Measurements from ENCODE around the gene JMJD8. TPM values are rescaled to one million over a fixed set of nuclear protein-coding genes. Genes with fewer than 3 reads are reported as not detected.

JMJD8 gene
- total and polyA plus RNA-seq, 7 donors, result 18.7 to 93.4 (median 52.8) TPM

- Histone ChIP-seq H3K27me3 (peaks cover 0 to 4% (median 0%) of the 10 kb centered on the region in 3 donors), H3K9me3 (no peaks in the 10 kb centered on the region), H3K4me1 (peaks cover 0 to 40% (median 32%) of the 10 kb centered on the region in 4 donors), H3K36me3 (peaks cover 0 to 21% (median 12%) of the 10 kb centered on the region in 4 donors), H3K4me3 (peak overlapping the region; percentile 64 to 98 (median 81)), H3K27ac (peak overlapping the region; percentile 89 to 99 (median 97))
- WGBS, 2 donors, result 14 to 17% methylated on average over 53 of the region's 53 CpGs
- TF ChIP-seq EP300 (IDR thresholded peaks at IDR 0.05), result no peak
- no peak for TF ChIP-seq POLR2AphosphoS5 (IDR thresholded peaks at IDR 0.05)
- TF ChIP-seq POLR2A (IDR thresholded peaks at IDR 0.05), result no peak
- no peak for TF ChIP-seq CTCF (IDR thresholded peaks at IDR 0.05)
- DNase-seq, result peak; percentile 97
- intact Hi-C loops (cut with DNase I), result loop anchor here (2.0 kb wide), 1 partner anchor 49 kb away; no protein-coding TSS in a partner anchor
Observed at GRCh38 chr16:637081-638018, 46.8 kb downstream of the JMJD8 start.

- H3K27ac ChIP-seq, result peak within 1 kb of the TSS; percentile 89 to 99 (median 97)
- 0% methylated on average over 91 of the region's 91 CpGs for WGBS, 2 donors
- no peaks in the 10 kb centered on the region for H3K9me3 ChIP-seq
- H3K4me3 ChIP-seq, result peak within 1 kb of the TSS; percentile 64 to 98 (median 81)
- peaks cover 0 to 21% (median 12%) of the 10 kb centered on the region in 4 donors for H3K36me3 ChIP-seq
- peaks cover 0 to 37% (median 31%) of the 10 kb centered on the region in 4 donors for H3K4me1 ChIP-seq
- intact Hi-C loops (cut with DNase I), result loop anchor here (2.0 kb wide), 1 partner anchor 48 kb away; no protein-coding TSS in a partner anchor
- peak; percentile 98 for DNase-seq
- TF ChIP-seq EP300 (IDR thresholded peaks at IDR 0.05) (no peak), POLR2A (IDR thresholded peaks at IDR 0.05) (peak; percentile 19 to 35), CTCF (IDR thresholded peaks at IDR 0.05) (no peak), POLR2AphosphoS5 (IDR thresholded peaks at IDR 0.05) (peak; percentile 71 to 82 (median 74))
- H3K27me3 ChIP-seq, result peaks cover 0 to 6% (median 0%) of the 10 kb centered on the region in 3 donors
Observed at GRCh38 chr16:636206-637080, 47.7 kb downstream of the JMJD8 start, which contains the start of gene METTL26. Gene METTL26, minus strand, starts transcription at chr16:636305. Its CDS starts 15 bp downstream, at chr16:636290.

GRCh38 chr16:635573-636205, 48.4 kb downstream of the JMJD8 start:
- Histone ChIP-seq H3K9me3 (no peaks in the 10 kb centered on the region), H3K4me3 (peak overlapping the region; percentile 64 to 98 (median 81)), H3K36me3 (peaks cover 0 to 21% (median 12%) of the 10 kb centered on the region in 4 donors), H3K4me1 (peaks cover 0 to 38% (median 34%) of the 10 kb centered on the region in 4 donors), H3K27ac (peak overlapping the region; percentile 89 to 99 (median 97)), H3K27me3 (peaks cover 0 to 13% (median 0%) of the 10 kb centered on the region in 3 donors)
- 1 to 4% methylated on average over 55 of the region's 55 CpGs for WGBS, 2 donors
- TF ChIP-seq CTCF (IDR thresholded peaks at IDR 0.05), result no peak
- TF ChIP-seq EP300 (IDR thresholded peaks at IDR 0.05), result no peak
- TF ChIP-seq POLR2AphosphoS5 (IDR thresholded peaks at IDR 0.05), result no peak
- no peak for TF ChIP-seq POLR2A (IDR thresholded peaks at IDR 0.05)
- DNase-seq, result no peak
- intact Hi-C loops (cut with DNase I), result loop anchor here (2.0 kb wide), 1 partner anchor 47 kb away; no protein-coding TSS in a partner anchor

GRCh38 chr16:634996-635395, 49.1 kb downstream of the JMJD8 start:
- peaks cover 0 to 44% (median 41%) of the 10 kb centered on the region in 4 donors for H3K4me1 ChIP-seq
- H3K27me3 ChIP-seq, result peaks cover 0 to 13% (median 0%) of the 10 kb centered on the region in 3 donors
- TF ChIP-seq POLR2A (IDR thresholded peaks at IDR 0.05) (no peak), POLR2AphosphoS5 (IDR thresholded peaks at IDR 0.05) (no peak), CTCF (IDR thresholded peaks at IDR 0.05) (no peak), EP300 (IDR thresholded peaks at IDR 0.05) (no peak)
- no peak for DNase-seq
- no peak overlapping the region for H3K27ac ChIP-seq
- WGBS, 2 donors, result 83 to 89% methylated on average over 7 of the region's 7 CpGs
- H3K36me3 ChIP-seq, result peaks cover 0 to 21% (median 12%) of the 10 kb centered on the region in 4 donors
- peak overlapping the region in 3 of 4 donors; percentile 64 to 98 (median 82) for H3K4me3 ChIP-seq
- intact Hi-C loops (cut with DNase I), result no loop called here
- H3K9me3 ChIP-seq, result no peaks in the 10 kb centered on the region
